ENCODE measurements around the gene PAK4. TPM values are rescaled to one million over a fixed set of nuclear protein-coding genes. Genes with fewer than 3 reads are reported as not detected.

The PAK4 gene
- total and polyA plus RNA-seq, 10 of the 15 experiments (the other 5 are each of a cell fraction or from before 2014, with no cell fraction given): 0.08 to 19.3 (median 5.9) TPM

DNA sequence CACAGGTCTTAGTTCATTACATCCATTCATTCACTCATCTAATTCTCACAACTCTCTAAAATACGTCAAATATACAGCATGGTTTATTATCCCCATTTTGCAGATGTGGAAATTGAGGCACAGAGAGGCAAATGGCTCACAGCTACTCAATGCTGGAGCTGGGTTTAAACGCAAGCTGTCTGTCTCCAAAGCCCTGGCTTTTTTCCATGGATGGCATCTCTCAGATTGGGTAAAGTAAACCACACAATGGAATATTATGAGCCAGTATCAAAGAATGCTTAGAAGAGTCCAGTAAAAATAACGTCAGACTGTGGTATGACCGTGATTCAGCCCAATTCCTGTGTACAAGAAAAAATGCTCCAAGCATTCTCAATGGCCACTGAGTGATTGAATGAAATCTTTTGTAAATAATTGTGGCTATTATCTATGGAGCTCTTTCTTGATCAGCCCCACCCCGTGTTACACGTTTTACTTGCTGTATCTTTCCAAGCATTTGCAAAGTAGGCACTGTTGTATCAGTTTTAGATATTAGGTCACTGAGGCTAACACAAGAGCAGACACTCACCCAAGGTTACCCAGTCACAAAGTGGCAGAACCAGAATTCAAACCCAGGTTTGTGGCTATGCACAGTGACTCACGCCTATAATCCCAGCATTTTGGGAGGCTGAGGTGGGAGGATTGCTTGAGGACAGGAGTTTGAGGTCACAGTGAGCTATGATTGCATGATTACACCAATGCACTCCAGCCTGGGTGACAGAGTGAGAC, 47.0 kb upstream of the PAK4 start (continued):
- TF ChIP-seq ZNF274 (IDR thresholded peaks at IDR 0.05; ENCODE audit: insufficient read depth, insufficient read length): no peak

DNA sequence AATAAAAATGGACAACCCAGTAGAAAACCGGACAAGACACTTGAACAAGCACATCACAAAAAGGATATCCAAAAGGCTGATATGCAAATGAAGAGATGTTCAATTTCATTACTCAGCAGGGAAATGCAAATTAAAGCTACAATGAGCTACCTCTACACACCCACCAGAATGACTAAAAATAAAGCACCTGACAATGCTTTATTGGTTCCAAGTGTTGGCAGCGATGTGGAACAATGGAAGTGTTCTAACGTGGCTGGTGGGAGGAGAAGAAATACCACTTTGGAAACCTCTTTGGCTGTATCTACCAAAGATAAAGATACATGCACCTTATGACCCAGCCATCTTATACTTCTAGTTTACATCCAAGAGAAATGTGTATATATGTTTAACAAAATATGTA, 45.2 kb upstream of the PAK4 start:
- ChIA-PET CTCF (interaction anchor here (1.2 kb wide), 2 partner anchors 29 to 150 kb away, joined by 3 to 5 read pairs; partner anchors contain the start of genes MRPS12 and SARS2), RAD21 (ENCODE audit: unreplicated experiment) (no interaction called here), SMC1A (ENCODE audit: uncharacterized antibody, unreplicated experiment) (no interaction called here), POLR2A (no interaction called here)
- H3K27ac ChIP-seq (ENCODE audit: control insufficient read depth, insufficient read depth): no peak overlapping the region
- intact Hi-C loops (cut with micrococcal nuclease; ENCODE audit: unreplicated experiment) (no loop called here), in situ Hi-C loops (cut with MboI) (no loop called here)
- no peaks in the 10 kb centered on the region for H3K9me3 ChIP-seq (replicated peaks; ENCODE audit: control insufficient read depth, insufficient read depth, low read length)
- no peak for ATAC-seq
- peaks cover 4 to 12% of the 10 kb centered on the region in 2 experiments; a peak in 3 of 4 replicates for H3K27me3 ChIP-seq (replicated peaks in 1 of 2; ENCODE audit: control insufficient read depth in 2 of 2, insufficient read depth in 2 of 2, low read length in 1 of 2)
- no peaks in the 10 kb centered on the region for H4K20me1 ChIP-seq (ENCODE audit: control insufficient read depth, insufficient read depth)
- no peaks in the 10 kb centered on the region for H3K4me1 ChIP-seq (ENCODE audit: control insufficient read depth, insufficient read depth, low read length)
- H3K4me2 ChIP-seq (ENCODE audit: control insufficient read depth, insufficient read depth): no peak overlapping the region
- BruUV-seq (replicated peaks): no TSS peak
- no peak overlapping the region for H3K9ac ChIP-seq (ENCODE audit: control insufficient read depth, insufficient read depth, low read length)
- WGBS (ENCODE audit: insufficient coverage, insufficient replicate concordance, low lambda C conversion rate, missing lambda C conversion rate): 29% methylated on average over 3 of the region's 3 CpGs
- no peak for FAIRE-seq
- H2AFZ ChIP-seq (ENCODE audit: control insufficient read depth, low read depth, low read length): no peak overlapping the region
- H3K36me3 ChIP-seq (ENCODE audit: control insufficient read depth in 2 of 2, insufficient read depth in 2 of 2, low read length in 1 of 2): no peaks in the 10 kb centered on the region
- no peak overlapping the region for H3K4me3 ChIP-seq
- H3K79me2 ChIP-seq (ENCODE audit: control insufficient read depth, insufficient read depth, low read length): no peaks in the 10 kb centered on the region
- no peak for DNase-seq (ENCODE audit: low read depth, low spot score)
- TF ChIP-seq MXI1 (IDR thresholded peaks at IDR 0.05; ENCODE audit: low read depth, low read length) (no peak), RFX5 (IDR thresholded peaks at IDR 0.05; ENCODE audit: low read depth, low read length) (no peak), LARP7 (IDR thresholded peaks at IDR 0.05) (no peak), GATAD2B (conservative IDR thresholded peaks at IDR 0.05; ENCODE audit: low read depth) (no peak)

DNA sequence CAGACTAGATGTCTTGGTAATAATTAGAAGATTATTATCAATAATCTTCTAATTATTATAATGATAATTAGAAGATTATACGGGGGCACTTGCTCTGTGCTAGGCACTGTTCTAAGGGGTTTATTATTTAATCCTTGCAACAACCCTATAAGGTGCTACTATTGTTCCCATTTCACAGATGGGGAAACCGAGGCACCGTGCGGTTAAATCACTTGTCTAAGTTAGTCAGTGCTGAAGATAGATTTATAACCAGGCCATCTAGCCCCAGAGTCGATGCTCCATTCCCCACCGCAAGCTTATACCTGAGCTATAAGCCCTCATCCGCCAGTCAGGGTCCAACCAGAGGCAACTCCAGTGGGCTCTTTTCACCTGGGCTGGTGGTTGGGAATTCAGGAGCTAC, 43.4 kb upstream of the PAK4 start:
- no peak overlapping the region for H3K27ac ChIP-seq (ENCODE audit: control insufficient read depth, insufficient read depth)
- intact Hi-C loops (cut with micrococcal nuclease; ENCODE audit: unreplicated experiment): no loop called here
- BruUV-seq (replicated peaks): no TSS peak
- ChIA-PET SMC1A (ENCODE audit: uncharacterized antibody, unreplicated experiment) (no interaction called here), POLR2A (no interaction called here), RAD21 (ENCODE audit: unreplicated experiment) (interaction anchor here (0.6 kb wide), 1 partner anchor 231 kb away, joined by 3 read pairs; no protein-coding TSS in a partner anchor), CTCF (no interaction called here)
- no peak overlapping the region for H3K4me2 ChIP-seq (ENCODE audit: control insufficient read depth, insufficient read depth)
- H3K36me3 ChIP-seq (ENCODE audit: control insufficient read depth in 2 of 2, insufficient read depth in 2 of 2, low read length in 1 of 2): no peaks in the 10 kb centered on the region
- FAIRE-seq (no peak), ATAC-seq (no peak), DNase-seq (ENCODE audit: low read depth, low spot score) (no peak)
- no peaks in the 10 kb centered on the region for H4K20me1 ChIP-seq (ENCODE audit: control insufficient read depth, insufficient read depth)
- in situ Hi-C loops (cut with MboI): no loop called here
- H3K4me1 ChIP-seq (ENCODE audit: control insufficient read depth, insufficient read depth, low read length): no peaks in the 10 kb centered on the region
- no peaks in the 10 kb centered on the region for H3K9me3 ChIP-seq (replicated peaks; ENCODE audit: control insufficient read depth, insufficient read depth, low read length)
- no peaks in the 10 kb centered on the region for H3K79me2 ChIP-seq (ENCODE audit: control insufficient read depth, insufficient read depth, low read length)
- no peak overlapping the region for H2AFZ ChIP-seq (ENCODE audit: control insufficient read depth, low read depth, low read length)
- no peak overlapping the region for H3K9ac ChIP-seq (ENCODE audit: control insufficient read depth, insufficient read depth, low read length)
- peaks cover 5 to 12% of the 10 kb centered on the region in 2 experiments; a peak in 3 of 4 replicates for H3K27me3 ChIP-seq (replicated peaks in 1 of 2; ENCODE audit: control insufficient read depth in 2 of 2, insufficient read depth in 2 of 2, low read length in 1 of 2)
- no peak overlapping the region for H3K4me3 ChIP-seq
- WGBS (ENCODE audit: insufficient coverage, insufficient replicate concordance, low lambda C conversion rate, missing lambda C conversion rate): 58% methylated on average over 7 of the region's 7 CpGs
- TF ChIP-seq JUNB (IDR thresholded peaks at IDR 0.05) (no peak), ZNF207 (IDR thresholded peaks at IDR 0.05; ENCODE audit: borderline replicate concordance) (no peak), NR2F1 (conservative IDR thresholded peaks at IDR 0.05) (no peak), BRCA1 (IDR thresholded peaks at IDR 0.05; ENCODE audit: low read depth, low read length) (no peak), TBL1XR1 (IDR thresholded peaks at IDR 0.05; ENCODE audit: low read depth, low read length) (no peak), FOXK2 (IDR thresholded peaks at IDR 0.05) (no peak), YBX1 (IDR thresholded peaks at IDR 0.05) (no peak), ZBTB40 (IDR thresholded peaks at IDR 0.05; ENCODE audit: borderline replicate concordance) (no peak), HDGF (IDR thresholded peaks at IDR 0.05) (no peak)
